NCI-H1105 treated with DMSO at 0.1 percent for 48 hours (cell line): ENCODE data around the gene SLC22A23.
"Not testable (repeated sequence)": the region's sequence is repeated elsewhere in the genome, so short reads cannot be mapped to it uniquely, and the experiment has no call there.

Source experiments
- DNase-seq: peaks from one replicate; lab custom pipeline; 2025; lab: John Stamatoyannopoulos, UW

The SLC22A23 gene

DNA sequence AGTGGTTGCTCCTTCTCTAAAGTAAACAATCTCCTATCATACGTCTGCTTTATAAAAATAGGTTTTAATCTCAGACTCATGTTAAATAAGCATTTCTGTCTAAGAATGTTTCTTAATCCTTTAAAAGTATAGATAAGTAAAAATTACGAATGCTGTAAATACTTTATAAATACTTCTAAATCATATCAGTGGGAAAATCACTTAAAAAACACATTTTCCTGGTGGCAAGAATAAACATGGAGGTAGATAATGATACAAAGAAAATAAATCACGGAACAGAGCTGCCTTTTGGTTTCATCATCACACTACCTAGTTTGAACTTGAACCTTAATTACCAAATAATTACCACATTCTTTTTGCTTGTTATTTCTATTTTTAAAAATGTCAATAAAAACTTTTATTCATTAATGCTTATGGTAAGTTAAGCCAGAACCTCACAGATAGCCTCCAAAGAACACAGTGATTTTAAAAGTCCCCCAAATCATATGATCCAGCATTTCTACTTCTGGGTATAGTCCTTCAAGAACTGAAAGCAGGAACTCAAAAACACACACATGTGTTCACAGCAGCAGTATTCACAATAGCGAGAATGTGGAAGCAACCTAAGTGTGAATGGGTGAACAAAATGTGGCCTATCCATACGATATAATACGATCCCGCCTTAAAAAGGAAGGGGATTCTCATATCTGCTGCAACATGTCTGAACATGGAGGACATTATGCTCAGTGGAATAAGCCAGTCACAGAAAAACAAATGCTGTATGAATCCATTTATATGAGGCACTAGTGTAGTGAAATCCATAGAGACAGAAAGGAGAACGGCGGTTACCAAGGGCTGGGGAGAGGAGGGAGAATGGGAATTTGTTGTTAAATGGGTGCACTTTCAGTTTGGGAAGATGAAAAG is 72.4 kb downstream of the SLC22A23 start:
- DNase-seq = no peak

DNA sequence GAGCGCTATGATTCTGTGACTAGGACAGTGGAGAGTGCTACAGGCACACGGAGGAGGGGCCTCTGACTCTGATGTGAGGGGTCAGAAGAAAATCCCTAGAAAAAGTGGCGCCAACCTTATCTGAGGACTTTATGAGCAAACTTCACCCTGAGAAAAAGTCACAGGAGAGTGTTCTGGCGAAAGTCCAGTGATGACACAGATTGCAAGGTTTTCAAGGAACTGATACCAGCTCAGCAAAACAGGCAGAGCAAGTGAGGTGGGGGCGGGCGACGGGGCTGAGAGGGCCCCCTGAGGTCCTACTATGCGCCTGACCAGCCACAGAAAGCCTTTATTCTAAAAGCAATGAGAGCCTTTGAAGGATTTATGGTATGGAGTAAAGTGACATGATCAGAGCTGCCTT is 73.3 kb downstream of the SLC22A23 start:
- DNase-seq = no peak

DNA sequence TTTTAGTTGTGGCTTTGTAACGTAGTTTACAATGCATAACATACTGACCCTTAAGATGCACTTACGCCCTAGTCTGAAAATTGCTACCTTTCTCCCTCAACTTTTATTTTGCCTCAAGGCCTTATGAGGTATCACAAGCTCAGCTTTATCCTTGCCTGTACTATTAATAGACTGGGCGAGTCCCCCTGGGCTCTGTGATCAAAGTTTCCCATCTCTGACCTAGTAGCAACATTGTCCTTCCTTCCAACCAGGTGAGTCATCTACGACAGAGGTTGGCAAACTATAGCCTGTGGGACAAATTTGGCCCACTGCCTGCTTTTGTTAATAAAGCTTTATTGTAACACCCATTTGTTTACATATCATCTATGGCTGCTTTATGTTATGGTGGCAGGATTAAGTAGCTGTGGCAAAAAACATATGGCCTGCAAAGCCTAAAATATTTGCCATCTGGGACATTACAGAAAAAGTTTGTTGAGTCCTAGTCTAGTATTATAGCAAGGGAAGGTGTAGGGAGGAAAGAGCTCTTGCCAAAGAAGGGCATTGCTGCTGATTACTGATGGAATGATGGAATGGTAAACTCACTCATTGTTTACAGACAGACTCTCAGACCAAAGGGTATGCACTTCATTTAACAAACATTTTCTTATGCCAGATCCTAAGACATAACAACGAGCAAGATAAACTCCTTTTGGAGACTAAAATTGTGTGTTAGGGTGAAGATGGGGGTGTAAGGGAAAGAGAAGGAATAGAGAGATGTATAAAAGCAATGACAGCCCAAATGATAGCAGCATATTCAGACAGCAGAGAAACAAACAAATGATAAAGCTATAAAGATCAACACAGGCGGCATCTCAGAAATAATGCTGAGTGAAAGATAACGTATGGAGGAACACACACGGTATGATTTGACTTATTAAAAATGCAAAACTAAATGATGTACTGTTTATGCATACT is 74.2 kb downstream of the SLC22A23 start:
- no peak for DNase-seq

DNA sequence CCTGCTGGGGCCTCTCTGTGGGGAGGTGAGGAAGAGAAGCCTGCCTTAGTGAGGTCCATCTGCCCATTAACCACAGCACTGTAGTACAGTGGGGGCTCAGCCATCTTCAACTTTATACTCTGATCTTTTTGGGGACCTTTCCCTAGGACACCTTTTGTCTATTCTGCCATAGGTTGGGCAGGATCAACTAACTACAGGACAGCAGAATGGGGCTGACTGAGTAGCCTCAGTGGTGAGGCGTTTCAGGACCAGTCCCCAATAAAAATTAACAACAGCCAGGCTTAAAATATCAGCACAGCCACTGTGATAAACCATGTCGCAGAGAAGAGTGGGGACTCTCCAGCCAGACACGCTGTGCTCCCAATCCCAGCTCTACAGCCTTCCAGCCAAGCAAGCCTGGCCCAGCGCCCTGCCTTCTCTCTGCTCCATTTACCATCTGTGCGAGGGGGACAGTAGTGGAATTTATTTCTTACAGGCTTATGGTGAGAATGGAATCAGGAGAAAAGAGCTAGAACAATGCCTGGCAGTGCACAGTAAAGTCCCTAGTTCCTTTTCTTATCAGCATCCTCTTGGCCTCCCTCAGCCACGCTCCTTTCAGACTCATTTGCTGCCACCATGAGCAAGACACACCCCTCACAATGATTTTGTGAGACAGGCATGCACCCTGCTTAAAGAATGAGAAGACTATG is 75.5 kb downstream of the SLC22A23 start:
- no peak for DNase-seq

DNA sequence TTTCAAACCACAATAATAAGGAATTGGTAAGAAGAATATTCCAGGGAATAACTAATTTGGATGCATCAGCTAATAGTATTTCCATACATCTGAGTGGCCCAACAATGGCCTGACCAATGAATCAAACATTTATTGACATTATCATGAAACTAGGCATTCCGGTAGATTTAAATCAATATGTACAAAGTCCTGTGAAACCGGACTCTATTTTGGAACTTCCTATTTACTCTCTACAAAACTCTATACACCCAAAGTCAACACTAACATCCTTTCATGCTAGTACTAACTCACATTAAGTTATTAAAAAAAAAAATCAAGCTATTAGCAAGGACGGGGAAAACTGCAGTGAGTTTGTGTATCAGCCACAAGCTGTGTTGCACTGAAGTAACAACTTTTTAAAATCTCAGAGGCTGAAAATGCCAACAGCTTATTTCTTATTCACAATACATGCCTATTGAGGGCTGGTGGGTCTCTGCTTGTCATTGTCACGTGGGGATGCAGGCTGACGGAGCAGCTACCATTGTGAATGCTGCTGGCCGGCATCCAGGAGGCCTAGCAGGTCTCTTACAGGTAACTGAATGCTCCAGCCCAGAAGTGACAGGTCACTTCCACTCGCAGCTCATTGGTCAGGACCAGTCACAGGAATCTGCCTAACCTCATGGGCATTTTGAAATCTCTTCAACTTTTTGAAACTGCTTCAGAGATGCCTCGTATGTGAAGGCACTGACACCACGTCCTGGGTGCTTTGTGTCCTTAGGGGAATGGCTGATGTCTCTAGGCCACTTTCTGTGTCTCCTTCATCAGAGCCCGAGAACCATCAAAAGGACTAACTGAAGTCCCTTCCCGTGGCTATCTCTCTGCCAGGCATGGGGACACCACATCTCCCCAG is 76.3 kb downstream of the SLC22A23 start:
- peak; percentile 49 for DNase-seq

DNA sequence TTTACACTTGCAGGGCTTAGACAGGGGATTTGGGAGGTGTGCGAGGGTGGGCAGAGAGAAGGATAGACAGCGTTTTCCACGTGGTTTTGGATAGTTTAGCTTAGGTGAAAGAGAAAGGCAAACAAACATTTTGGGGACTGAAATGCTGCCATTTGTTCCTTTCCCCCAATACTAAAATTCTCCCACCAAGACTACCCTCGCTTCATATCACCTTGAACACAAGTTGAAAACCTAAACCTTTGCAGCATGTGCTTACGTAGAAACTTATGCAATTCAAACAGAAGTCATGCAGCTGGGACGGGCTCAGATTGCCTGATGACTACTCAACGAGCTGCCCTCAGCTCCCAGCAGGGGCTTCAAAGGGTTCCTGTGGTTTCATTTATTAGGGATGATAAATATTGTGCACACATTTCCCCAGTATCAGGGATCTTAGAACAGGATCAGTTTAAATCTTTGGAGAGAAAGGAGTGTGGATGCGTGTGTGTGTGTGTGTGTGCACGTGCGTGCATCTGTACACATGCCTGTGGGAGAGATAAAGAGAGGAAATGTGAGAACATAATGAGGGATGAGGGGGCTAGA is 77.3 kb downstream of the SLC22A23 start:
- DNase-seq = no peak

DNA sequence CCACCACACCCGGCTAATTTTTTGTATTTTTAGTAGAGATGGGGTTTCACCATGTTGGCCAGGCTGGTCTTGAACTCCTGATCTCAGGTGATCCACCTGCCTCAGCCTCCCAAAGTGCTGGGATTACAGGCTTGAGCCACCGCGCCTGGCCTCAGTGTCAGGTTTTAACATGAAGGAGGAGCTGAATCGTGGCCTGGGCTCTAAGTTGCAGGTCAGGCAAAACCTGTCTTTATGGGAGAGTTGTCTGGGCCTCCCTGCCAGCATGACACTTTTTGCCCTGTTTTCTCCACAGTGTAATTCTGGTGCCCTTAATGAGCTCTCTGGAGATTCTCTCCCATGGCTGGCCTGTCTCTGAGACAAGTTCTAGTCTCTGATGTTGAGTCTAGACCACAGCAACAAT is 78.0 kb downstream of the SLC22A23 start:
- not testable (repeated sequence) for DNase-seq

DNA sequence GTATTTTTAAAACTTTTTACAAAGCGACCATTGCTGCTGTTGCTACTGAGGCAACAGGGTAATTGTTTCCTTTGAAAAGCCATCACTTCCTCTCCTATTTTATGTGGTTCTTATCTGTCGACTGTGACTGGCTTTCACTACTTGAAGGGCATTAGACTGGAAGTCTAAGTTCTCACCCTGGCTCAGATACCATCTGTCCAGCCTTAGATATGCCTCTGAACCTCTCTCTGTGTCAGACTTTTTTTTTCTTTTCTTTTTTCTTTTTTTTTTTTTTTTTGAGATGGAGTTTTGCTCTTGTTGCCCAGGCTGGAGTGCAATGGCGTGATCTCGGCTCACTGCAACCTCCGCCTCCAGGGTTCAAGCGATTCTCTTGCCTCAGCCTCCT is 78.5 kb downstream of the SLC22A23 start:
- not testable (repeated sequence) for DNase-seq

DNA sequence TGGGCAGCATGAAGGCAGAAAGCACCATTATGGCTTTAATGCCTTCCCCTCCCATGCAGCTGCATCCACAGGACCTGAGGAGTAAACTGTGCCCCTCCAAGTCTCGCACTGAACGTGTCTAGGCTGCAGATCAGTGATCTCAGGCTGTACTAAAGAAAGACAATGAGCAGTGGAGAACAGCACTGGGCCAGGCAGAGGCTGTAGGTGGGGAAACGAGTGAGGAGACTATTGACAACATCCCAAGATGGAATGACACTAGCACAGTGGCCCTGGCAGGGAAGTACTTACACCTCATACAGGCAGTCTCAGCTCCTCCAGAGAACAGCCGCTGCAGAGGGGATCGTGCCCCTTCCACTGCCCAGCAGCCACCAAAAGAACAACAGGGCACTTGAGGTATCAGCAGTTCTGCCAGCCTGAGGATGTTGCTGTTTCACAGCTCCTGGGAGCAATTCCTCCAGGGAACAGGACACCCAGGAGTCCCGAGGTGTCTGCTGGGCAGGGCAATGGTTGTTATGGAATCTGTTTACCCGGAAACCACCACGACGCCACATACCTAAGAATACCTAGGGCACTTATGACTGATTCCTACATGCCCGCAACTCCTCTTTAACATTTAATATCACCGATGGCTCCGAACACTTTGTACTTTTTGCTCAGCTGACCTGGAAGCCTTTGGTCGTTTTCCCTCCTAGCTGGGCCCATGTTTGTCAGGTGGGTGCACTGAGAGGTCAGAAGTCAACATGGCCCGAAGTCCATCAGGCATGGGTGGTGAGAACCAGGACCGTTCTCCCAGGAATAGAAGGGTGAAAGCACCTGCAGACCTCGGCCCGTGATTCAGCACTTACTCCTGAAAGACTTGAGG is 79.1 kb downstream of the SLC22A23 start:
- DNase-seq = no peak

DNA sequence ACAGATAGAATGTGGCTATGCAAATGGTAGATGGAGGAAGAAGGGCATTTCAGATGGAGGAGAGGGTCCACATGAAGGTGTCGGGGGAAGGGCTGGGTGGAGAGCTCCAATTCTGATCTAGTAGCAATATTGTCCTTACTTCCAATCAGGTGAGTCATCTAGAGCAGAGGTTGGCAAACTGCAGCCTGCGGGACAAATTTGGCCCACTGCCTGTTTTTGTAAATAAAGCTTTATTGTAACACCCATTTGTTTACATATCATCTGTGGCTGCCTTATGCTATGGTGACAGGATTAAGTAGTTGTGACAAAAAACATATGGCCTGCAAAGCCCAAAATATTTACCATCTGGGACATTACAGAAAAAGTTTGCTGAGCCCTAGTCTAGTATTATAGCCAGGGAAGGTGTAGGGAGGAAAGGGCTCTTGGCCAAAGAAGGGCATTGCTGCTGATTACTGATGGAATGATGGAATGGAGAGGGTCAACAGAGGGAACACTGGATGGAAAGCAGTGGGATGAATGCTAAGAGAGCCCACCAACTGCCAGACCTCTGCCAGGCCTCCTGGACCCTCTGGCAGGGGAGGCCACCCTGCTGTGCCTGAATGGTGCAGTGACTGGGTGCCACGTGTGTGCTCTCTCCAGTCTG is 79.8 kb downstream of the SLC22A23 start:
- DNase-seq = no peak

DNA sequence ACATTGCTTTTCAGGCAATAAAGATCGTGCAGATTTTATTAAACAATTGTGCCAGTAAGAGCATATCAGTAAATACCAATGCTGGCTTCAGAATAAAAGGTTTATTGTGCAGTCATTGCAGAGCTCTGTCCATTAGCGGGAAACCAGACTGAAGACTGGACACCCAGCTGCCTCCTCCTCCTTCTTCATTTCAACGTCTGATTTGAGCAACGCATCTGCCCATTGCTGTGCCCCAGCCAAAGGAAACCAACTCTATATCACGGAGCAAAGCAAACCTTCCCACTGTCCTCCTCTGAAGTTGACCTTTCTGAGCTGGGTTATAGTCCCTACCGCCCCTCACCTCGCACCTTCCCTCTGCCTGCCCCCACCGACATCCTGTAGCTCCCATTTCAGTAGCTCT is 80.8 kb downstream of the SLC22A23 start:
- no peak for DNase-seq

DNA sequence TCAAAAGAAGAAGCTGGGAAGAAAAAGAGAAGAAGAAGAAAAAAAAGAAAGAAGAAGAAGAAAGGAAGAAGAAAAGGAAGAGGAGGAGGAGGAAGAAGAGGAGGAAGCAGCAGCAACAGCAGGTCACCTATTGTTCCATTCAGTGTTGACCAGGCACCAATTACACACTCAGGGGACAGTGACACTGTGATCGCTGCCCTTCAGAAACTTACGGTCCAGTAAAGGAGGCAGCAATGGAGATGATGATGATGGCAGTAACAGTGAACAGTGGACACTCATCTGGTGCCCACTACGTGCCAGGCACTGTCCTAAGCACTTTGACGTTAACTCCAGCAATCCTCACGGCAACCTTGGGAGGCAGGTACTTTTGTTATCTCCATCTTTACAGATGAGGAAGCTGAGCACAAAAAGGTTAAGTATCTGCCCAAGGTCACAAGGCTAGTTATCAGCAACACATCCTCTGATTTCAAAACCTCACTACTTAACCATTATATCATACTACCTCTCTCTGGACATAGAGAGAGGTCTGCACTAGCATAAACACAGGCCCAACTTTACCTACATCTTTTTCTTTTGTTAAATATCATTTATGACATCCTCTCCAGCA is 83.2 kb downstream of the SLC22A23 start:
- no peak for DNase-seq

DNA sequence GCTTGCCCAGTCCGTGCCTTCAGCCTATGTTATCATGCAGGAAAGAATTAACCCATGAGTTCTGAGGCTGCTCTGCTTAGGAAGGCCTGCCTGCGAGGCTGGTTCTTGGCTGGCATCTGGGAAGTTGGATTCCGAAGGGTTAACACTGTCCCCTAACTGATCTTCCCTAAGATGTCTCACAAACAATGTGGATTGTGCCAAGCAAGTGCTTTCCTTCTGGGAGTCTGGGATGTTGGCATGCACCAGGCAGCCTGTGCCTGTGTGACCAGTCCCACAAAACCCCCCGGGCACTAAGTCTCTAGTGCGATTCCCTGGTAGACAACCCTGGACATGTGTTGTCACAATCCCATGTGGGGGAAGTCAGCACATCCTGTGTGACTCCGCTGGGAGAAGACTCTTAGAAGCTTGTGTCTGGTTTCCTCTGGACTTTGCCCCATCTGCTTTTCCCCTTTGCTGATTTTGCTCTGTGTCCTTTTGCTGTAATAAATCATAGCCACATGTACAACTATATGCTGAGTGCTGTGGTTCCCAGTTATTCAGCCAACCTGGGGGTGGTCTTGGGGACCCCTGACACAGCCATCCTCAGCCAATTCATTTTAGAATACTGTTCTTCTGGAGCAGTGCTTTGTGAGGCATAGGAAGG is 83.8 kb downstream of the SLC22A23 start:
- no peak for DNase-seq

DNA sequence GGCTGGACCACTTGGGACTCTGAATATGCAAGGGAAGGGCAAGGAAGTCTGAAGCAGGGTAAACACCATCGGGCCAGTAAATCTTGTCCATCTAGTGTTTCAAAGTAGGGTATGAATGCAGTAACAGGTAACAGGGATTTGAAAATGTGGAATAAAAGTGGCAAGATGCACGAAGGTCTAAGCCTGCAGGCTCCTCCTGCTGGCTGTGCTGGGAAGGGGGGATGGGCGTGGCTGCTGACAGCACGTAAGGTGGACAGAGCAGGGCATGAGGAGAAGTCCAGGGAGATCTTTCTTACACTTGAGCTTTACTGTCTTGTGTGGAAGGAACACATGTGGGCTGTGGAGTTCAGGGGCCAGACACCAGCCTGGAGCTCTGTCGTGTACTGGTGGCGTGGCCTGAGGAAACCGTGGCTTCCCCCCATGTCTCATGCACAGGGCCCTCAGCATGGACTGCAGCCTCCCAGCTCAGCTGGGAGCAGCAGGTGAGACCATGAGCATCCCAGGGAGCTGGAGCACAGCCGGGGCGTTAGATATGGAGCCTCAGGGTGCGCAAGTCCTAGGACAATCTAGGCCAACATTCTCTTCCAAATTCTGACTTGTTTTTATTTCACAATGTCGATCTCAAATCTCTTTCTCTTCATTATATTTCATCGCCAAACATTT is 84.5 kb downstream of the SLC22A23 start:
- DNase-seq = no peak

DNA sequence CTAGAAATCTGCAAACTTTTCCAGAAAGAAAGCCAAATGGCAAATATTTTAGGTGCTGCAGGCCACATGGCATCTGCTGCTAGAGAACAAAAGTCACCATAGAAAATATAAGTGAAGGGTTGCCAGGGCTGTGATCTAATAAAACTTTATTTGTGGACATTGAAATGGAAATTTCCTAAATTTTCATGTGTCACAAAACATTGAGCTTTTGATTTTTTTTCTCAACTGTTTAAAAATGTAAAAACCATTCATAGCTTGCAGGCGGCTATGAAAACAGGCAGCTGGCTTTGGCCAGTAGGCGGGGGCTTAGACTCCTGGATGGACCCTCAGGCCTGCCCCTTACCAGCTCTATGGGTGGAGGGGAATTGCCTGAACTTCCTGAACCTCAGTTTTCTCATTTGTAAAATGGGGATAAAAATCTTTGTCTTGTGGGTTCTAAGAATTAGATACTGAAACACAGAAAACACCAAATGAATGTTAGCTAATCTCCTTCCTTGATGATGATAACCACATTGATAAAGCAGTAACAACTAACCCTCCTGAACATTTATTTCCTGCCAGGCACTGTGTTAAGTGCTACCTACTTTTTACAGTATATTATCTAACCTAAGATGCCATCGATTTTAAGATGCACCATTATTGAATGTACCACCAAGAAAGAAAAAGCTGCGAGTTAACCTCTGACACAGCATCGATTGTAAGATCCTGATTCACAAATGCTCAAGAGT is 85.5 kb downstream of the SLC22A23 start:
- no peak for DNase-seq

DNA sequence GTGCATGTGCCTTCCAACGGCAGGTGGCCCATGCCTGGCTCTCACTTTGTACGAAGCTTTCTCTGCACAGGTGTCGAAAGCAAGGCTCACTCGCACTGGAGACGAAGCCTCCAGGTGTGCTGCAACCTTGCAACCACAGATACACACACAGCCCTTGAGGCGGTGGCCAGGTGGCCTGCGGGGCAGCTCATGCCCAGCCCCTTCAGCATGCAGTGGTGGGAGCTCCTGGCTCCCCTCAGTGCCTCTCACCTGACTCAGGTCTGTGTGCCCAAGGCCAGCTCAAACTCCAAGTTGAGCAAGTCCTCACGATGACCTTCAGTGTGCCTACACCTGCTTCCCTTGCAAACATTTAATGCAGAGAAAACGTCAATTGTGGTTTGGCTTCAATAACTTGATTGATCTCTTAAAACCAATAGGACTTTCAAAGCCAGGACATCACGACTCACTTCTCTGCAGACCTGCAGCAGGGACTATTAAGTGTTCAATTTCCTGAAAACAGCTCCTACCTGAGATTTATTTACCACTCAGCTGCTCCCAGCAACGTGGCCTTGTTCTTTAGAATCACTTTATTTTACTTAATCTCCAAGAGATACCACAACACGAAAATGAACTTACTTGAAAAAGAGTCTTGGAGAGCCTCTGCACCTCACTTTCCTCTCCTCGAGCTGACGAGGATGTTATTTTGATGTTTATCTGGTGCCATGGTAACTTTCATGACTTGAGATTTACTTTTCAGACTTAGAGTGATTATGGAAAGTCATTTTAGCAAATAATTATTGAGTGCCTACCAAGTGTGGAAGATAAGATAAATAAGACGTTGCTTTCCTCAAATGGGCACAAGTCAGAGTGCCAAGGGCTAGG is 86.3 kb downstream of the SLC22A23 start:
- no peak for DNase-seq
